ENCODE results near the gene TMEM86B.

Gene TMEM86B

DNA sequence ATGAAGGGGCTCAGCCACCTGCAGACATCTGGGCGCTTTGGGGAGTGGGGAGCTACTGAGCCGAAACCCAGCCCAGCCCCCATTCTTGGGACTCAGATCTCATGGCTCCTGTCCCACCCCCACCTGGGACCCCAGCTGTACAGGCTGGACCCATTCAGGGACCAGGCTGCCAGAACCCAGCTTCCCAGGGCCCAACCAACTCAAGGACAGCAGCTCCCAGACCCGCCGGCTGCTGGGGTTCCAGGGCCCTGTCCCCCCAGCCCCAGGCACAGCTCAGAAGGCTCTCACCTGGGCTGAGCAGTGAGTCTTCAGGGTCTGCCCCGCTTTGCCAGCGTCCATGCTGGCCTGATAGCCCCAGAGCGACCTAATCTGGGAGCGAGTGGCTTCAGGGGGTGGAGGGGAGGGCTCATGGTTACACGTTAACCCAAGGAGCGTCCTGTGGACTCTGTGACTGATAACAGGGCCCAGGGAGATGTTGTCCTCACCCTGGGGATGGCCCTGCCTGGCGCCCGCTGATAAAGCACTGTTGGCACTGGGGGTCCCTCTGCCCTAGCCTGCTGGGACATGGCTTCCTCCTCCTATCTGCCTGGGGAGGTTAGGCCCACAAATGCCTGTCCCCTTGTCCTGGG is at the start of gene TMEM86B:
TSS of gene TMEM86B (minus strand) at position 361 of the 629 bp plus-strand sequence. CDS start at position 339, 22 bp downstream.
- DNase-seq (ENCODE audit: low spot score) = no peak

DNA sequence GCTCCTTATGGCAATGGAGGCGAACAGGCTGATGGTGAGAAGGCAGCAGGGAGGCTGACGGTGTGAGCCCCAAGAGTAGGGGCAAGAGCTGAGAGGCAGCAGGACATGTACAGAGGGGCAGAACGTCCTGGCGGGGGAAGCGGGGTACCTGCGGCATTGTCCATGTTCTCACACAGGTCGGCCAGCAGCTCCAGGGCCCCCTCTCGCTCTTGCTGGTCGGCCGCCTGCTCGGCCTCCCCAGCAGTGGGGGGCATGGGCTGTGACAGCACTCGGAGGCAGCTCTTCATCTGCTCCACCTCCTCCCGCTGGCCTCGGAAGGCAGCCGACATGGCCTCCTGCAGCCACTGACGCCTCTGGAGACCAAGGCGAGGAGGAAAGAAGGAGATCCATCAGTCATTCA is 48.9 kb upstream of the TMEM86B start:
- no peak for DNase-seq (ENCODE audit: low spot score)

DNA sequence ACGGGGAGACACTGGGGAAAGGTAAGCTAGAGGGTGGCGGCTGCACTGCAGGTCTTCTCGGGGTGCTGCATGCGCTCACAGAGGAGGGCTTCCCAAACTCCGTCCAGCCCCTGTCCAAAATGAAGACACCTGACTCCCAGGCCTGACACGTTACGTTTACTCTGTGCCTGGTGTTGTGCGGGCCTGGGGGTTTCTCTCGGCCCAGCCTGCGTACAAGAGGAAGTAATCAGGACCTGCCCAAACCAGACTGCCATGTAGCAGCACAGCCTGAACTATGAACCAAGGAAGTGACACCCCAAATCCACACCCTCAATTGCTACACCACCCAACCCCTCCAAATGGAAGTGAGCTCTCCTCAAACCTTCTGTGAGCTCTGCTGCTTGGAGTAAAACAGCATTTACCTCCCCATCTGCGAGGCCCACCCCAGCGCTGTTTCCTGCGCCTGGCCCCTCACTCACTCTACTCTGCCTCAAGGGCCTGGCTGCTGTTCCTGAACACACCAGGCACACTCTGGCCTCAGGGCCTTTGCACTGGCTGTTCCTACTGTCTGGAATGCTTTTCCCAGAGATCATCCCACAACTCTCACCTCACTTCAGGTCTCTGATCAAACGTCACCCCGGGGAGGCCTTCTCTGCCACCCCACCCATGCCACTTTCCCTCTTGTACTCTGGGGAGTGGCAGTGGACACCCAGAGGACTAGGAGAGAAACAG is 48.3 kb upstream of the TMEM86B start:
- DNase-seq (ENCODE audit: low spot score) = no peak

GRCh38 chr19:55275851-55276719 is 47.5 kb upstream of the TMEM86B start:
- DNase-seq (ENCODE audit: low spot score) = peak; percentile 39

DNA sequence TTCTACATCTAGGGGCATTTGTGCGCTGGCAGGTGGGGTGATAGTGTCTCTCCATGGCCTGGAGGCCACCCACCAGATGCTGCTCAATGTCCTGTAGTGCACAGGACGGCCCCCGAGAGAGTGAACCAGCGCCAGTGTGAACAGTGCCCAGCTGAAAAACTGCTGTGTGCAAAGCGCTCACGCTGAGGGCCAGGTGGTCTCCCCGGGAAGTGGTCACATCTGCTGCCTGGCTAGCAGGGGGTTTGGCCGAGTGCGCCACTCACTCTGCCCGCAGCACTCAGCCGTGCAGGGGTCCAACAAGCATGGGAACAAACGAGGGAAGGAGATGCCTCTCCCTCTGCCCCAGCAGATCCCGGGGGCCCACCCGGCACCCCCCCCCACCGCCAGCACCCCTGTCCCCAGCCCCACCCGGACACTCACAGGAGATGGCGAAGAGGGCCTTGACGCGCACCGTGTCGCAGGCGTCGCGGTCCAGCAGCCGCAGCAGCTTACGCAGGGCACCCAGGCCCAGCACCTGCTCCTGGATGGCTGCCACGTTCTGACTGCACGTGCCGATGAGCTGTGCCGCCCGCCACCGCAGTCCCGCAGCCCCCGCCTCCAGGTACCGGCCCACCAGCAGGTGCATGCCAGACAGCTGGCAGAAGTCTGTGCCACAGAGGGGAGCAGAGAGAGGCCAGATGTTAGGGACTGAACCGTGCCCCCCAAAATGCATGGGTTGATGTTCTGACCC is 45.6 kb upstream of the TMEM86B start:
- no peak for DNase-seq (ENCODE audit: low spot score)

GRCh38 chr19:55272142-55272541 is 43.6 kb upstream of the TMEM86B start:
- DNase-seq (ENCODE audit: low spot score) = no peak

DNA sequence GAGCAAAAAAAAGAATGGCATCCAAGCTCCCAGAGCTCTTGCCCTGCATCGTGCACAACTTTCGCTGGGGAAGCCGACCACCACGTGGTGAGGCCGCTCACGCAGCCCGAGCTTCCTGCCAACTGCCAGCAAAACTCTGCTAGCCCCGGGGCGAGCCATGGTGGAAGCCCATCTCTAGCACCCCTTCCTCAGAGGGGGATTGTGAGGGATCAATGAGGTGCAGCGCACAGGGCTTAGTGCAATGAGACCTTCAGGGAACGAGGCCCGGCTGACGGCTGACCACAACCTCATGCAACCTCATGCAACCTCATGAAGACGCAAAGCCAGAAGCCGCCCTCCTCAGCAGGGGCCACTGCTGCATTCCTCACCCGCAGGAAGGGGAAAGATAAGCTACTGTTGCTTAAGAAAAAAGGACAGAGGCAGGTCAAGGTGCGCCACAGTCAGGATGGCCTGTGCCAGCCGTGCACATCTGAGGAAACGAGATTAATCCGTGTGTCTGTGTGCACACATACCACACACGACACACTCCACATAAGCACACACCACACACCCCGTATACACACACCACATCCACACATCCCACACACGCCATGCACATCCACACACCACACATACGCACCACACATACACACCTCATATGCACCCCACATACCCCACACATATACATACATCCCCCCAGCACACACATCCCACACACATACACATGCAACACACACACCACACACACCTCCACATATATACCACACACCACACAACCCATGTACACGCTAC is 41.8 kb upstream of the TMEM86B start:
- no peak for DNase-seq (ENCODE audit: low spot score)

GRCh38 chr19:55269299-55269698 is 40.7 kb upstream of the TMEM86B start:
- DNase-seq (ENCODE audit: low spot score) = no peak

GRCh38 chr19:55266840-55267239 is 38.3 kb upstream of the TMEM86B start:
- DNase-seq (ENCODE audit: low spot score) = no peak

- DNase-seq (ENCODE audit: low spot score) = no peak
Observed at GRCh38 chr19:55266404-55266803, 37.8 kb upstream of the TMEM86B start.

DNA sequence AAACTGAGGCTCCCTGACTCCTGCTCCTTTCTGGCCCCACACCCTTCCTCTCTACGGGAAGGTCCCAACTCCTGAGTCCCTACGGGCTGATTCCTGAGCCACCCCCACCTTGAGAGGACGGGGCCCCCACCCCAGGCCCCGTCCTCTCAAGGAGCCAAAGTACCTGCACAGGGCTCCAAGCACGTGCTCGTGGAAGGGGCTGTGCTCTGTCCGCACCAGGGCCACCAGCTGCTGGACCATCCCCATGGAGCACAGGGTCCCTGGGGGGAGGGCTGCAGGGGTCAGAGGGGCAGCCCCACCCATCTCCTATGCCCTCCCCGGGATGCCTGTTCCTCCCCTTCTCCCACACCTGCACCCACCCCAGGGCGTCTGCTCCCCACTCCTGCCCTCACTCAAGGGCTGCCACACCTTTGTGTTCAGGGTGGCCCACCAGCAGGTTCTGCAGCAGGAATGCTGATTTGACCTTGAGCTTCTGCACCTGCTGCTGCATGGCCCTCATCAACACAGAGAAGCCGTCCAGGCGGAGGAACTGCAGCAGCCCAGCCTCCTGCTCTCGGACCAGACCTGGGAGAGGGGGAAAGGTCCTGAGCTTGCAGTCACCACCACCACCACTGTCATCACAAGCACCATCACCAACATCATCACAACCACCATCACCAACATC is 37.3 kb upstream of the TMEM86B start:
- no peak for DNase-seq (ENCODE audit: low spot score)

DNA sequence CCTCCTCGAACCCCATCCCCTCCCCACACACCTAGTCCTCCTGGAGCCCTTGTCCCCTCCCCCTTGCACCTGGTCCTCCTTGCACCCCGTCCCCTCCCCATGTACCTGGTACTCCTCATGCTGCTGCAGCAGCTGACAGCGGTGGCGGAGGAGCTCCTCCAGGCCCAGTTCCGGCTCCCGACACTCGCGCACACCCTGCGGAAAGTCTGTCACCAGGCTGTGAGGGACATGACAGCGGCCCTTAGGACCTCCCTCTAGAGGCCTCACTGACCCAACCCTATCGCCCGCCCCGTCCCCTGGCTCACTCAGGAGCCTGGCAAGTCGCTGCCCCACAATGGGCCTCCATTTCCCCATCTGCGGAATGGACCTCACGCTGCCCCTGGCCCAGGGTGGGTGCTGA is 36.6 kb upstream of the TMEM86B start:
- no peak for DNase-seq (ENCODE audit: low spot score)

DNA sequence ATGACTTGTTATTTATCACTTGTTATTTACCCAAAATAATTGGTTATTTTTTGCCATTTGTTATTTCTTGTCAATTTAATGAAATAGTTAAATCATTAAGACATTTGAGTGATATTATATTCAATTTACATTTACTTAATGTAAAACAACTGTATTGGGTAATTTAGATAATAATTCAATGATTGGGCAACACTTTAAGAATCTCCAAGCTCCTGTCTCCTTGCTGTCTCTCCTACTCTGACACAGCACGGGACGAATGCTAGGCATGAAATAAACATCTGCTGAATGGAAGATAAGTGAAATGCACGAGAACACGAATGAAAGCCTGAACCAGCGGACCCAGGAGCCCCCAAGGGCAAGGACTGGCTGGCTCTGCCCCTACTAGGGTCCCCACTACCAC is 36.0 kb upstream of the TMEM86B start:
- DNase-seq (ENCODE audit: low spot score) = no peak

GRCh38 chr19:55262359-55262758 is 33.8 kb upstream of the TMEM86B start:
- no peak for DNase-seq (ENCODE audit: low spot score)

DNA sequence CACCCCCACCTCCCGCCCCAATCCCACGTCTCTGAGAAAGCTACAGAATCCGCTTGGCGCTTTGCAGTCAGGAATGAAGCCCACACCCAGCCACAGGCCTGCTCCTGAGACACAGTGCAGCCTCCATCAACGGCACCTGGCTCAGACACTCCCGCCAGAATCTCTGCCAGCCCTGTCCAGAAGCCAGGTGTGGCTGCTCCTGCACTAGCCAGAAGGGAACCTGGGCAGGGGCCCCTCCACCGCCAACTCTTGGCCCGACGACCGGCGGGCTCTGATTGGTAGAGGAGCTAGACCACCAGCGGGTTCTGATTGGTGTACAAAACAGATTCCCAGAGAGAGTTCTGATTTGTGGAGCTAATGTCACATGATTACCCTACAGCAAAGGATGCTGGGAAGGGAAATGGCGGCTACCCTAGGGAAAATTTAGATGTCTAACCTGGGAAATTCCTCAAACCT is 33.1 kb upstream of the TMEM86B start:
- no peak for DNase-seq (ENCODE audit: low spot score)

DNA sequence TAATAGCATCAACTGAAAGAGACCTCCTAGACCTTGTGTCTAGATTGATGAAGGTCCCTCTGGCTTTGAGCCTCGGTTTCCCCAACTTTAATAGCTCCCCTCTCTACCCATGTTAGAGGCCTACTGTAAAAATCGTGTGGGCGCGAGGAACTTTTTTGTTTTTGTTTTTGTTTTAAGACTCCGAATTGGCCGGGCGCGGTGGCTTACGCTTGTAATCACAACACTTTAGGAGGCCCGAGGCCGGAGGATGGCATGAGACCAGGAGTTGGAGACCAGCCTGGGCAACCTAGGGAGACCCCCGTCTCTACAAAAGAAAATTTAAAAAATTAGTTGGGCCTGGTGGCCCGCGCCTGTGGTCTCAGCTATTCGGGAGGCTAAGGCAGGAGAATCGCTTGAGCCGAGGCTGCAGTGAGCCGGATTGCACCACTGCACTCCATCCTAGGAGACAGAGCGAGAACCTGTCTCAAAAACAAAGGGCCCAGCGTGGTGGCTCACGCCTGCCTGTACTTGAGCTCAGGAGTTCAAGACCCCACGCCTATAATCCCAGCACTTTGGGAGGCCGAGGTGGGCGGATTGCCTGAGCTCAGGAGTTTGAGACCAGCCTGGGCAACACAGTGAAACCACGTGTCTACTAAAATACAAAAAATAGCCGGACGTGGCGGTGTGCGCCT is 31.1 kb upstream of the TMEM86B start:
- DNase-seq (ENCODE audit: low spot score) = no peak

DNA sequence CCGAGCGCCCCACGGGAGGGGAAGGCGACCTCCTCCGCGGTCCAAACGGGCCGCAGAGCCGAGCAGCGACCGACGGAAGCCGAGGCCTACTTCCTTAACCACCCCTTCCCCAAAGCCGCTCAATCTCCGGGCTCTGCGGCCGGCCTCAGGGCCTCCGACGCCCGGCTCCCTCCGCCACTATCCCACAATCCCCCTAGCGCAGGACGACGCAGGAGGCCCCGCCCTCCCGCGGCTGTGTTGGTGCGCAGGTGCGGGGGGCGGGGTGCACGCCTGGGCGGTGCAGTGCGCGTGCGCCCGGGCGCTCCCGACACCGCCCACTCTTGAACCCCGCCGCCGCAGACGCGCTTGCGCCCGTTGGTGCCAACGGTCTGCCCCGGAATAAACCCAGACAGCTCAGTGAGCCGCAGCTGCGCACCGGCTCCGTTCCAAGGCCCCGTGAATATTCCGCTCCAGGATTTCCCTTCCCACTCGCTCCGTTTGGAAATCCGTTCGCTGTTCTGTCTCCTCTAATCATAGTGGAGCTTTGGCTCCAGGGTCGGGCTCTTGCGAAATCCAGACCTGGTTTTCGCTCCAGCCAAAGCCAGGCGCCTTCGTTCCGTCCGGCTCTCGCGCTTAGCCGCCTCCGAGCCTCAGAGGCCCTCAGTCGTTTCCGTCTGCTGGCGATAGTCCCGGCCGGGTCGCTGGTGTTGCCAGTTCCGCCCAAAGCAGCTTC is 30.4 kb upstream of the TMEM86B start, which contains the start of gene PPP6R1:
TSS of gene PPP6R1 (minus strand) at position 190 of the 712 bp plus-strand sequence. CDS start 11,914 bp downstream, outside the sequence.
- DNase-seq (ENCODE audit: low spot score) = peak; percentile 93

- peak; percentile 28 for DNase-seq (ENCODE audit: low spot score)
Observed at GRCh38 chr19:55258476-55258827, 29.9 kb upstream of the TMEM86B start.
